Keratinocyte (primary cell): ENCODE measurements around the gene DGKQ. TPM values are rescaled to one million over a fixed set of nuclear protein-coding genes. Genes with fewer than 3 reads are reported as not detected.

Experiments
- DNase-seq: peaks from one replicate; pipeline ENCODE4 v3.0.0-alpha.2; 2011; ENCODE audit warnings: low read depth, missing footprints, low spot score
- FAIRE-seq: peaks from 2 replicates; lab custom pipeline; 2011; peaks lifted over from hg19 to GRCh38; lab: Jason Lieb, UNC
- H2AFZ ChIP-seq: 2 replicates; pipeline ENCODE4 v1.6.0; 2012; ENCODE audit warnings: low read length, control low read depth, inconsistent platforms; ENCODE audit not compliant: control insufficient read depth
- H3K27ac ChIP-seq: 2 replicates; pipeline ENCODE4 v1.5.1; 2011; ENCODE audit warnings: low read length; ENCODE audit not compliant: control insufficient read depth, insufficient read depth
- H3K27me3 ChIP-seq: 3 replicates; pipeline ENCODE4 v1.6.0; 2011; ENCODE audit warnings: low read length; ENCODE audit not compliant: control insufficient read depth, insufficient read depth; ENCODE audit errors: extremely low read depth
- H3K36me3 ChIP-seq, 2 experiments: 2 replicates in 1 of 2; 3 replicates in 1 of 2; pipeline ENCODE4 v1.5.1; 2011; ENCODE audit warnings: low read length in 2 of 2, mild to moderate bottlenecking in 1 of 2; ENCODE audit not compliant: control insufficient read depth in 2 of 2, insufficient read depth in 2 of 2; ENCODE audit errors: extremely low read depth in 1 of 2
- H3K4me1 ChIP-seq: 3 replicates; pipeline ENCODE4 v1.5.1; 2011; ENCODE audit warnings: low read length; ENCODE audit not compliant: control insufficient read depth, insufficient read depth; ENCODE audit errors: extremely low read depth
- H3K4me2 ChIP-seq: 3 replicates; pipeline ENCODE4 v1.6.0; 2011; ENCODE audit warnings: low read depth, low read length; ENCODE audit not compliant: control insufficient read depth, insufficient read depth; ENCODE audit errors: extremely low read depth
- H3K4me3 ChIP-seq, 3 experiments: fragments of 200-600 bp in 1 of 3; sonication (generic) in 1 of 3; 2 replicates in 2 of 3; 3 replicates in 1 of 3; pipeline ENCODE4 v1.5.1; 2011 to 2016; ENCODE audit warnings: low read length in 3 of 3, mild to moderate bottlenecking in 3 of 3, control low read depth in 2 of 3, inconsistent platforms in 1 of 3, low read depth in 1 of 3, mixed read lengths in 1 of 3, mixed run types in 1 of 3, moderate library complexity in 1 of 3; ENCODE audit not compliant: control insufficient read depth in 2 of 3, insufficient read depth in 2 of 3; ENCODE audit errors: extremely low read depth in 1 of 3
- H3K79me2 ChIP-seq: 2 replicates; pipeline ENCODE4 v1.6.0; 2012; ENCODE audit warnings: low read length; ENCODE audit not compliant: control insufficient read depth, insufficient read depth
- H3K9ac ChIP-seq: 3 replicates; pipeline ENCODE4 v1.6.0; 2011; ENCODE audit warnings: low read length; ENCODE audit not compliant: control insufficient read depth, insufficient read depth; ENCODE audit errors: extremely low read depth
- H3K9me1 ChIP-seq: 3 replicates; pipeline ENCODE4 v1.6.0; 2011; ENCODE audit warnings: low read length; ENCODE audit not compliant: control insufficient read depth, insufficient read depth; ENCODE audit errors: extremely low read depth
- H3K9me3 ChIP-seq: 2 replicates; pipeline ENCODE4 v1.5.1; 2012; ENCODE audit warnings: low read depth, low read length; ENCODE audit not compliant: control insufficient read depth
- H4K20me1 ChIP-seq: 3 replicates; pipeline ENCODE4 v1.6.0; 2011; ENCODE audit warnings: low read length; ENCODE audit not compliant: control insufficient read depth, insufficient read depth; ENCODE audit errors: extremely low read depth
- EZH2 ChIP-seq: IDR thresholded peaks from one replicate; pipeline ENCODE4 v1.6.1; 2012; ENCODE audit warnings: inconsistent platforms, mild to moderate bottlenecking, low read length, moderate library complexity
- dilution Hi-C: fragments of 300-500 bp; cut with MboI; formaldehyde crosslinking; loops from one replicate; pipeline ENCODE4 v1.7.0; 2020; ENCODE audit warnings: low sequenced_read_pairs; ENCODE audit not compliant: extremely low pct_ligation_motif_present
- polyA plus RNA-seq, 5 experiments: library from polyadenylated mRNA; depleted of rRNA in 3 of 5; stranded (reverse) in 3 of 5; stranded (forward) in 1 of 5; unstranded in 1 of 5; fragments of >200 nt; gene quantifications; 1 replicate in 1 of 5; 2 replicates in 3 of 5; 3 replicates in 1 of 5; pipeline versions ENCODE4 v1.2.1 to v1.2.3, GENCODE V29; 2011 to 2012; ENCODE audit warnings: missing spikeins in 2 of 5, low read depth in 1 of 5, low replicate concordance in 1 of 5
- TF ChIP-seq, protein P1 (sequence below), 3 experiments: IDR thresholded peaks in 1 of 3; conservative IDR thresholded peaks in 1 of 3; optimal IDR thresholded peaks in 1 of 3; 2 replicates in 2 of 3; 3 replicates in 1 of 3; pipeline versions ENCODE3 to v1.5.1; 2011; ENCODE audit warnings: low read length in 3 of 3, mild to moderate bottlenecking in 3 of 3, moderate library complexity in 2 of 3, control low read depth in 1 of 3, inconsistent platforms in 1 of 3; ENCODE audit not compliant: insufficient read depth in 2 of 3; ENCODE audit errors: extremely low read depth in 1 of 3

The DGKQ gene
- polyA plus RNA-seq, 1 donor (not counting 4 experiments of a cell fraction or from before 2014, with no cell fraction given) = 5.3 TPM

DNA sequence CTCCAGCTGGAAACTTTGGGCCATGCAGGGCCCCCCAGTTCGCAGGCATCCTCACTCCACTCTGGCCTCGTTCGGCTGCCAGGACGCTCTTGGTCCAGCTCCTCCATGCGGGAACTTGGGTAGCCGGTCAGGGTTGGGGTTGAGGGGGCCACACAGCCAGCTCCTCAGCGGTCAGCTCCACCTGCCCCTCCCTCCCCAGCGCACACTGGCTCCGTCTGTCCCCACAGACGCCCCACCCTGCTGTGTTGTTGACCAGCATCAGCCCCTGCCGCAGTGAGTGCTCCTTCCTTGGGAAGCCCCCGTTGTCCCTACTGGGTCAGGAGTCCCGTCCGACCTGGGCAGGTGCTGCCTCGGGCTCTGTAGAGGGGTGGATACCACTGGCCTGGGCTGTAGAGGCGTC, 43.8 kb upstream of the DGKQ start:
- Histone ChIP-seq H2AFZ (no peak overlapping the region), H3K9ac (no peak overlapping the region), H4K20me1 (peaks cover 2% of the 10 kb centered on the region), H3K27me3 (no peaks in the 10 kb centered on the region), H3K4me2 (no peak overlapping the region), H3K4me1 (no peaks in the 10 kb centered on the region), H3K27ac (no peak overlapping the region), H3K9me3 (no peaks in the 10 kb centered on the region), H3K4me3 (no peak overlapping the region), H3K9me1 (no peaks in the 10 kb centered on the region), H3K36me3 (no peaks in the 10 kb centered on the region), H3K79me2 (no peaks in the 10 kb centered on the region)
- dilution Hi-C loops = no loop called here
- DNase-seq (no peak), FAIRE-seq (no peak)
- no peak for TF ChIP-seq EZH2
- TF ChIP-seq, protein P1, sequence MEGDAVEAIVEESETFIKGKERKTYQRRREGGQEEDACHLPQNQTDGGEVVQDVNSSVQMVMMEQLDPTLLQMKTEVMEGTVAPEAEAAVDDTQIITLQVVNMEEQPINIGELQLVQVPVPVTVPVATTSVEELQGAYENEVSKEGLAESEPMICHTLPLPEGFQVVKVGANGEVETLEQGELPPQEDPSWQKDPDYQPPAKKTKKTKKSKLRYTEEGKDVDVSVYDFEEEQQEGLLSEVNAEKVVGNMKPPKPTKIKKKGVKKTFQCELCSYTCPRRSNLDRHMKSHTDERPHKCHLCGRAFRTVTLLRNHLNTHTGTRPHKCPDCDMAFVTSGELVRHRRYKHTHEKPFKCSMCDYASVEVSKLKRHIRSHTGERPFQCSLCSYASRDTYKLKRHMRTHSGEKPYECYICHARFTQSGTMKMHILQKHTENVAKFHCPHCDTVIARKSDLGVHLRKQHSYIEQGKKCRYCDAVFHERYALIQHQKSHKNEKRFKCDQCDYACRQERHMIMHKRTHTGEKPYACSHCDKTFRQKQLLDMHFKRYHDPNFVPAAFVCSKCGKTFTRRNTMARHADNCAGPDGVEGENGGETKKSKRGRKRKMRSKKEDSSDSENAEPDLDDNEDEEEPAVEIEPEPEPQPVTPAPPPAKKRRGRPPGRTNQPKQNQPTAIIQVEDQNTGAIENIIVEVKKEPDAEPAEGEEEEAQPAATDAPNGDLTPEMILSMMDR (optimal IDR thresholded peaks at IDR 0.05 in 1 of 3, IDR thresholded peaks at IDR 0.05 in 1 of 3, conservative IDR thresholded peaks at IDR 0.05 in 1 of 3; ENCODE audit: extremely low read depth in 1 of 3, insufficient read depth in 2 of 3, low read length in 3 of 3) = no peak

DNA sequence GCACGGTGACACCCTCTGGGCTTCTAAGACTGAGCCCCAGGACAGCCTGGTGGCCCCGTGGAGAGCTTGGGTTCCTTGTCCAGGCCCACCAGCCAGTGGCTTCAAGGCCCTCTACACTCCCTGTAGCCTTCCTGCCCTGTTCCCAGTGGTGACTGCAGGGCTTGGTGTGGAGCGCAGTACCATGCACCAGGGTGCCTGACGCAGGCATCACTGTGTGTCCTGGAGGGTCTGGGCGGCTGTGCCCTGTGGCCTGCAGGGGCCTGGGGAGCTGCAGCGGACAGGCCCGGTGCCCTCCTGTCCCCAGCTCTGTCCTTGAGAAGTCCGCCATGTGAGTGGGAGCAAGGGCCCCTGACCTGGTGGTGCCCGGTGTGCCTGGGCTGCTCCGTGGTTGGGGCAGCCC, 42.4 kb upstream of the DGKQ start:
- dilution Hi-C loops = no loop called here
- Histone ChIP-seq H3K4me2 (no peak overlapping the region), H3K9me1 (no peaks in the 10 kb centered on the region), H3K36me3 (no peaks in the 10 kb centered on the region), H2AFZ (no peak overlapping the region), H3K4me1 (peaks cover under 1% of the 10 kb centered on the region), H4K20me1 (peaks cover 2% of the 10 kb centered on the region), H3K9me3 (no peaks in the 10 kb centered on the region), H3K27me3 (no peaks in the 10 kb centered on the region), H3K4me3 (no peak overlapping the region), H3K27ac (no peak overlapping the region), H3K79me2 (no peaks in the 10 kb centered on the region), H3K9ac (no peak overlapping the region)
- no peak for DNase-seq
- no peak for FAIRE-seq
- TF ChIP-seq EZH2 = no peak
- TF ChIP-seq, protein P1 (optimal IDR thresholded peaks at IDR 0.05 in 1 of 3, IDR thresholded peaks at IDR 0.05 in 1 of 3, conservative IDR thresholded peaks at IDR 0.05 in 1 of 3; ENCODE audit: extremely low read depth in 1 of 3, insufficient read depth in 2 of 3, low read length in 3 of 3) = no peak
